ACHN (cell line): Measurements from ENCODE around the gene CRK.

Experiments
- DNase-seq: peaks from one replicate; pipeline ENCODE4 v3.0.0-alpha.2; 2015
- in situ Hi-C: cut with HindIII; loops from 2 replicates; pipeline ENCODE4 v1.10.0; 2017; ENCODE audit warnings: low sequenced_read_pairs, low pct_ligation_motif_present, low pct_unique_long_range_greater_than_20kb

CRK gene

GRCh38 chr17:1487939-1488825, 32.1 kb upstream of the CRK start:
- peak; percentile 93 for DNase-seq
- in situ Hi-C loops: no loop called here

- no peak for DNase-seq
- in situ Hi-C loops: no loop called here
Observed at GRCh38 chr17:1486802-1487695, 31.0 kb upstream of the CRK start.

- peak; percentile 60 for DNase-seq
Observed at GRCh38 chr17:1485423-1486376, 29.7 kb upstream of the CRK start.

GRCh38 chr17:1484676-1485422, 28.8 kb upstream of the CRK start:
- peak; percentile 56 for DNase-seq
- in situ Hi-C loops: no loop called here

More at GRCh38 chr17:1485423-1486376, 29.7 kb upstream of the CRK start:
- in situ Hi-C loops: no loop called here

GRCh38 chr17:1484060-1484535, 28.1 kb upstream of the CRK start:
- no peak for DNase-seq
- in situ Hi-C loops: no loop called here

- no peak for DNase-seq
- in situ Hi-C loops: no loop called here
Observed at GRCh38 chr17:1482680-1483079, 26.6 kb upstream of the CRK start.

GRCh38 chr17:1481736-1482135, 25.7 kb upstream of the CRK start:
- in situ Hi-C loops: no loop called here
- DNase-seq: no peak

GRCh38 chr17:1480747-1481465, 24.9 kb upstream of the CRK start:
- in situ Hi-C loops: no loop called here
- DNase-seq: no peak

GRCh38 chr17:1478418-1478817, 22.4 kb upstream of the CRK start:
- in situ Hi-C loops: no loop called here
- DNase-seq: no peak

GRCh38 chr17:1475321-1475854, 19.4 kb upstream of the CRK start:
- DNase-seq: no peak
- in situ Hi-C loops: no loop called here

- DNase-seq: no peak
Observed at GRCh38 chr17:1474402-1475189, 18.6 kb upstream of the CRK start.

GRCh38 chr17:1473841-1474240, 17.8 kb upstream of the CRK start:
- in situ Hi-C loops: no loop called here
- no peak for DNase-seq

More at GRCh38 chr17:1474402-1475189, 18.6 kb upstream of the CRK start:
- in situ Hi-C loops: no loop called here

GRCh38 chr17:1473170-1473569, 17.1 kb upstream of the CRK start:
- in situ Hi-C loops: no loop called here
- DNase-seq: no peak

- no peak for DNase-seq
- in situ Hi-C loops: no loop called here
Observed at GRCh38 chr17:1471911-1472821, 16.1 kb upstream of the CRK start.

- in situ Hi-C loops: no loop called here
- no peak for DNase-seq
Observed at GRCh38 chr17:1471490-1471889, 15.5 kb upstream of the CRK start.
